ENCODE data around the gene JDP2.

JDP2 gene

GRCh38 chr14:75452900-75453816 lies 25.3 kb downstream of the JDP2 start:
- TF ChIP-seq, protein P1, sequence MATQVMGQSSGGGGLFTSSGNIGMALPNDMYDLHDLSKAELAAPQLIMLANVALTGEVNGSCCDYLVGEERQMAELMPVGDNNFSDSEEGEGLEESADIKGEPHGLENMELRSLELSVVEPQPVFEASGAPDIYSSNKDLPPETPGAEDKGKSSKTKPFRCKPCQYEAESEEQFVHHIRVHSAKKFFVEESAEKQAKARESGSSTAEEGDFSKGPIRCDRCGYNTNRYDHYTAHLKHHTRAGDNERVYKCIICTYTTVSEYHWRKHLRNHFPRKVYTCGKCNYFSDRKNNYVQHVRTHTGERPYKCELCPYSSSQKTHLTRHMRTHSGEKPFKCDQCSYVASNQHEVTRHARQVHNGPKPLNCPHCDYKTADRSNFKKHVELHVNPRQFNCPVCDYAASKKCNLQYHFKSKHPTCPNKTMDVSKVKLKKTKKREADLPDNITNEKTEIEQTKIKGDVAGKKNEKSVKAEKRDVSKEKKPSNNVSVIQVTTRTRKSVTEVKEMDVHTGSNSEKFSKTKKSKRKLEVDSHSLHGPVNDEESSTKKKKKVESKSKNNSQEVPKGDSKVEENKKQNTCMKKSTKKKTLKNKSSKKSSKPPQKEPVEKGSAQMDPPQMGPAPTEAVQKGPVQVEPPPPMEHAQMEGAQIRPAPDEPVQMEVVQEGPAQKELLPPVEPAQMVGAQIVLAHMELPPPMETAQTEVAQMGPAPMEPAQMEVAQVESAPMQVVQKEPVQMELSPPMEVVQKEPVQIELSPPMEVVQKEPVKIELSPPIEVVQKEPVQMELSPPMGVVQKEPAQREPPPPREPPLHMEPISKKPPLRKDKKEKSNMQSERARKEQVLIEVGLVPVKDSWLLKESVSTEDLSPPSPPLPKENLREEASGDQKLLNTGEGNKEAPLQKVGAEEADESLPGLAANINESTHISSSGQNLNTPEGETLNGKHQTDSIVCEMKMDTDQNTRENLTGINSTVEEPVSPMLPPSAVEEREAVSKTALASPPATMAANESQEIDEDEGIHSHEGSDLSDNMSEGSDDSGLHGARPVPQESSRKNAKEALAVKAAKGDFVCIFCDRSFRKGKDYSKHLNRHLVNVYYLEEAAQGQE (IDR thresholded peaks at IDR 0.05; ENCODE audit: low read depth): no peak
- no peak for TF ChIP-seq RAD21 (IDR thresholded peaks at IDR 0.05; ENCODE audit: low read depth)
- peak; percentile 64 for TF ChIP-seq FOXM1 (IDR thresholded peaks at IDR 0.05; ENCODE audit: borderline replicate concordance, low read depth)
- peak; percentile 93 for TF ChIP-seq ZBTB7A (IDR thresholded peaks at IDR 0.05; ENCODE audit: low read depth)
- 0 out of 2 replicates have a peak, but pooled peaks have one; percentile 17 for TF ChIP-seq EGR1 (IDR thresholded peaks at IDR 0.05)
- TF ChIP-seq TAF1 (IDR thresholded peaks at IDR 0.05; ENCODE audit: low read depth): 0 out of 2 replicates have a peak, but pooled peaks have one; percentile 4
- TF ChIP-seq CEBPB (IDR thresholded peaks at IDR 0.05): peak; percentile 56
- no peak; the same call in 1 of the 2 replicates for TF ChIP-seq NFIC (IDR thresholded peaks at IDR 0.05)
- peak; percentile 86 for TF ChIP-seq TCF12 (IDR thresholded peaks at IDR 0.05; ENCODE audit: low read depth)
- peak; percentile 77 for TF ChIP-seq EP300 (IDR thresholded peaks at IDR 0.05; ENCODE audit: borderline replicate concordance)
- TF ChIP-seq CREB1 (IDR thresholded peaks at IDR 0.05; ENCODE audit: low read depth): no peak
- TF ChIP-seq, protein P2, sequence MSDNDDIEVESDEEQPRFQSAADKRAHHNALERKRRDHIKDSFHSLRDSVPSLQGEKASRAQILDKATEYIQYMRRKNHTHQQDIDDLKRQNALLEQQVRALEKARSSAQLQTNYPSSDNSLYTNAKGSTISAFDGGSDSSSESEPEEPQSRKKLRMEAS (IDR thresholded peaks at IDR 0.05): peak; percentile 64
- peak; percentile 44; the same call in 1 of the 2 replicates for TF ChIP-seq YY1 (IDR thresholded peaks at IDR 0.05; ENCODE audit: low read depth)
- no peak for TF ChIP-seq USF1 (IDR thresholded peaks at IDR 0.05)
- TF ChIP-seq TEAD4 (IDR thresholded peaks at IDR 0.05): peak; percentile 97

DNA sequence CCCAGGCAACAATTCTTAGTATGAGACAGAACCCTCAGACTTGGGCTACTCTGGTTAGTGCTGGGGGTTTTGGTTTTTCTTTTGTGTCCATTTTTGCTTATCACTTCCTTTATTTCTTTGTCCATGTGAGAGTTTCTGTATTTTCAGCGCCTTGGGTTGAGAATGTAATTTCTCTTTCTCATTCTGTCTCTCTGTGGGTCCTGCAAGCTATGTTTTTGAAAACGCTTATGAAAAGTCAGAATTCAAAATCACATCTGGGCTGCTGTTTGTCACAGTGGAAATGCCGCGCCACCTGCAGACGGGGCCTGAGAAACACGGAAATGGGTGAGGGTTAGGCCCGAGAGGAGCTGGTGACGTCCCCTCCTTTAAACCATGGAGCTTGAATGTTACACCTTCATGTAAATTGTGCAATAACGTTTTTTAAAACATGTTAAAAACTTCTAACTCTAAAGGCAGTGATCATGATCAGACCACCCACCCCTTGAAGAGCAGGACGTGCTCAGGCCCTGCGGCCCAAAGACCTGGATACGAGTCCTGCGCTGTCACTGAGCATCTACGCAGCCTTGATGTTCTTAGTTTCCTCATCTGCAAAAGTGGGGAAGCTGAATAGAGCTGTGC lies 26.1 kb downstream of the JDP2 start:
- TF ChIP-seq TEAD4 (IDR thresholded peaks at IDR 0.05): no peak
- no peak for TF ChIP-seq ZBTB7A (IDR thresholded peaks at IDR 0.05; ENCODE audit: low read depth)
- no peak for TF ChIP-seq USF1 (IDR thresholded peaks at IDR 0.05)
- no peak for TF ChIP-seq YY1 (IDR thresholded peaks at IDR 0.05; ENCODE audit: low read depth)
- TF ChIP-seq TCF12 (IDR thresholded peaks at IDR 0.05; ENCODE audit: low read depth): no peak
- TF ChIP-seq RAD21 (IDR thresholded peaks at IDR 0.05; ENCODE audit: low read depth): no peak
- no peak for TF ChIP-seq EGR1 (IDR thresholded peaks at IDR 0.05)
- TF ChIP-seq NFIC (IDR thresholded peaks at IDR 0.05): no peak
- TF ChIP-seq TAF1 (IDR thresholded peaks at IDR 0.05; ENCODE audit: low read depth): no peak
- no peak for TF ChIP-seq EP300 (IDR thresholded peaks at IDR 0.05; ENCODE audit: borderline replicate concordance)
- TF ChIP-seq, protein P1 (IDR thresholded peaks at IDR 0.05; ENCODE audit: low read depth): no peak
- no peak for TF ChIP-seq FOXM1 (IDR thresholded peaks at IDR 0.05; ENCODE audit: borderline replicate concordance, low read depth)
- TF ChIP-seq, protein P2 (IDR thresholded peaks at IDR 0.05): no peak
- TF ChIP-seq CREB1 (IDR thresholded peaks at IDR 0.05; ENCODE audit: low read depth): no peak
- TF ChIP-seq CEBPB (IDR thresholded peaks at IDR 0.05): no peak

- TF ChIP-seq CEBPB (IDR thresholded peaks at IDR 0.05) (0 out of 2 replicates have a peak, but pooled peaks have one; percentile 15), EP300 (IDR thresholded peaks at IDR 0.05; ENCODE audit: borderline replicate concordance) (peak; percentile 16; the same call in 1 of the 2 replicates), YY1 (IDR thresholded peaks at IDR 0.05; ENCODE audit: low read depth) (no peak), NFIC (IDR thresholded peaks at IDR 0.05) (peak; percentile 90)
- TF ChIP-seq, protein P1 (IDR thresholded peaks at IDR 0.05; ENCODE audit: low read depth): no peak
These were observed 27.2 kb downstream of the JDP2 start for GRCh38 chr14:75454963-75455546.

Measured in Ishikawa (cell line).